Panc1 (cell line): Measurements from ENCODE around the gene PTPN2. TPM values are rescaled to one million over a fixed set of nuclear protein-coding genes. Genes with fewer than 3 reads are reported as not detected.

Experiments
- ATAC-seq: fragments of 200-7000 bp; cut with Tn5 transposase; 2 replicates; pipeline ENCODE4 v1.9.1; 2020; ENCODE audit warnings: mild to moderate bottlenecking, moderate library complexity
- BruUV-seq: library from RNA; stranded (reverse); fragments of 400-500 nt; replicated peaks from 2 replicates; lab custom pipeline; 2021; lab: Mats Ljungman, UMichigan
- CTCF ChIA-PET: fragments of 300-600 bp; sonication (Branson Sonifier 250); formaldehyde crosslinking; loops from one replicate; lab custom pipeline; 2022; ENCODE audit warnings: antibody characterized with exemption; lab: Charles Lee
- POLR2A ChIA-PET: fragments of 300-600 bp; sonication (Branson Sonifier 250); formaldehyde crosslinking; loops from one replicate; lab custom pipeline; 2022; ENCODE audit warnings: antibody characterized with exemption; lab: Charles Lee
- DNase-seq: peaks from one replicate; pipeline ENCODE4 v3.0.0-alpha.2; 2010; ENCODE audit warnings: low read depth, low spot score
- H3K27ac ChIP-seq: 2 replicates; pipeline ENCODE4 v1.5.1; 2011; ENCODE audit warnings: mild to moderate bottlenecking, low read length, inconsistent platforms
- H3K27me3 ChIP-seq: fragments of 200-500 bp; sonication (Bioruptor generic); 2 replicates; pipeline ENCODE4 v1.6.0; 2014; ENCODE audit warnings: low read length, inconsistent platforms; ENCODE audit not compliant: control insufficient read depth, insufficient read depth
- H3K36me3 ChIP-seq: fragments of 200-500 bp; sonication (Bioruptor generic); 2 replicates; pipeline ENCODE4 v1.5.1; 2014; ENCODE audit warnings: inconsistent platforms, mild to moderate bottlenecking, low read length, moderate library complexity; ENCODE audit not compliant: control insufficient read depth, insufficient read depth
- H3K4me1 ChIP-seq: 2 replicates; pipeline ENCODE4 v1.5.1; 2011; ENCODE audit warnings: inconsistent platforms, mild to moderate bottlenecking, low read length, moderate library complexity; ENCODE audit not compliant: control insufficient read depth, insufficient read depth
- H3K4me3 ChIP-seq, 2 experiments: 2 replicates each; pipeline ENCODE4 v1.5.1; 2011 to 2012; ENCODE audit warnings: low read depth in 2 of 2, low read length in 2 of 2, mild to moderate bottlenecking in 2 of 2, inconsistent platforms in 1 of 2, moderate library complexity in 1 of 2
- H3K9me3 ChIP-seq: fragments of 200-500 bp; sonication (Bioruptor generic); 2 replicates; pipeline ENCODE4 v1.5.1; 2014; ENCODE audit warnings: low read depth, mild to moderate bottlenecking, inconsistent platforms, low read length, moderate library complexity; ENCODE audit not compliant: control insufficient read depth, insufficient read depth
- CTCF ChIP-seq: fragments of 450-650 bp; IDR thresholded peaks from 2 replicates; pipeline ENCODE4 v1.5.1; 2017; ENCODE audit warnings: mild to moderate bottlenecking
- POLR2AphosphoS5 ChIP-seq: IDR thresholded peaks from 2 replicates; pipeline ENCODE4 v1.6.1; 2012; ENCODE audit warnings: mild to moderate bottlenecking, low read depth, low read length, moderate library complexity
- REST ChIP-seq, 2 experiments: IDR thresholded peaks; 2 replicates each; pipeline ENCODE4 v1.6.1; 2011 to 2012; ENCODE audit warnings: low read depth in 2 of 2, control low read depth in 1 of 2, low read length in 1 of 2, mild to moderate bottlenecking in 1 of 2, moderate library complexity in 1 of 2; ENCODE audit not compliant: insufficient read depth in 1 of 2
- SIN3A ChIP-seq: IDR thresholded peaks from 2 replicates; pipeline ENCODE4 v1.6.1; 2012; ENCODE audit warnings: low read depth, mild to moderate bottlenecking, low read length, moderate library complexity, borderline replicate concordance; ENCODE audit not compliant: insufficient read depth
- TCF7L2 ChIP-seq: IDR thresholded peaks from 2 replicates; pipeline ENCODE4 v1.6.1; 2011; ENCODE audit warnings: mild to moderate bottlenecking, low read depth, low read length, inconsistent platforms
- in situ Hi-C: cut with HindIII; loops from 2 replicates; pipeline ENCODE4 v1.10.0; 2016; ENCODE audit warnings: low sequenced_read_pairs, low pct_unique_long_range_greater_than_20kb
- intact Hi-C: fragments of 100-400 bp; cut with micrococcal nuclease; formaldehyde crosslinking; loops from one replicate; pipeline ENCODE4 v1.10.0; 2022; ENCODE audit not compliant: unreplicated experiment
- total RNA-seq: library from RNA; stranded (reverse); gene quantifications from one replicate; pipeline ENCODE4 v1.2.1, GENCODE V29; 2021; ENCODE audit not compliant: unreplicated experiment

Gene PTPN2
- total RNA-seq, 1 experiment from 2014 or later: 34.8 TPM

GRCh38 chr18:12838178-12838634, 45.8 kb downstream of the PTPN2 start:
- BruUV-seq: no TSS peak
- H3K27me3 ChIP-seq: no peaks in the 10 kb centered on the region
- H3K4me3 ChIP-seq: no peak overlapping the region; a peak in 1 of 4 replicates
- POLR2A ChIA-PET: no interaction called here
- no peak for TF ChIP-seq REST (IDR thresholded peaks at IDR 0.05; ENCODE audit: insufficient read depth in 1 of 2, low read depth in 2 of 2, low read length in 1 of 2)
- TF ChIP-seq TCF7L2: no peak
- no peak for TF ChIP-seq POLR2AphosphoS5
- no peak for TF ChIP-seq SIN3A
- no peak for TF ChIP-seq CTCF
- DNase-seq (no peak), ATAC-seq (peak; percentile 66; the same call in 1 of the 2 replicates)
- no peaks in the 10 kb centered on the region; the same call in 1 of the 2 replicates for H3K36me3 ChIP-seq
- peak overlapping the region; percentile 52; the same call in 1 of the 2 replicates for H3K27ac ChIP-seq
- intact Hi-C loops (no loop called here), in situ Hi-C loops (no loop called here)
- CTCF ChIA-PET: no interaction called here
- H3K9me3 ChIP-seq: no peaks in the 10 kb centered on the region
- peaks cover 18% of the 10 kb centered on the region for H3K4me1 ChIP-seq

GRCh38 chr18:12837747-12838146, 46.3 kb downstream of the PTPN2 start:
- DNase-seq (no peak), ATAC-seq (no peak)
- Histone ChIP-seq H3K9me3 (no peaks in the 10 kb centered on the region), H3K27ac (peak overlapping the region; percentile 27; the same call in 1 of the 2 replicates), H3K4me3 (no peak overlapping the region), H3K27me3 (no peaks in the 10 kb centered on the region), H3K36me3 (no peaks in the 10 kb centered on the region; the same call in 1 of the 2 replicates), H3K4me1 (peaks cover 18% of the 10 kb centered on the region)
- BruUV-seq: no TSS peak
- in situ Hi-C loops (no loop called here), intact Hi-C loops (no loop called here)
- POLR2A ChIA-PET: no interaction called here
- CTCF ChIA-PET: no interaction called here
- no peak for TF ChIP-seq REST (IDR thresholded peaks at IDR 0.05; ENCODE audit: insufficient read depth in 1 of 2, low read depth in 2 of 2, low read length in 1 of 2)
- no peak for TF ChIP-seq SIN3A
- no peak for TF ChIP-seq TCF7L2
- no peak for TF ChIP-seq CTCF
- no peak for TF ChIP-seq POLR2AphosphoS5
